Endodermal cell (in vitro differentiated cells): ENCODE data around the gene ADAMTS15. TPM values are rescaled to one million over a fixed set of nuclear protein-coding genes. Genes with fewer than 3 reads are reported as not detected.

Source experiments
- DNase-seq: peaks from one replicate; pipeline ENCODE4 v3.0.0-alpha.2; 2017
- H3K27ac ChIP-seq: 2 replicates; pipeline ENCODE4 v1.5.1; 2013; ENCODE audit warnings: mild to moderate bottlenecking, low read depth, low read length, moderate library complexity
- H3K27me3 ChIP-seq: 2 replicates; pipeline ENCODE4 v1.6.1; 2013; ENCODE audit warnings: mild to moderate bottlenecking, low read length, moderate library complexity; ENCODE audit not compliant: insufficient read depth, control insufficient read depth, poor library complexity, severe bottlenecking
- H3K36me3 ChIP-seq: 2 replicates; pipeline ENCODE4 v1.7.0; 2013; ENCODE audit warnings: mild to moderate bottlenecking, low read length, moderate library complexity; ENCODE audit not compliant: control insufficient read depth, insufficient read depth
- H3K4me1 ChIP-seq: one replicate; pipeline ENCODE4 v1.7.0; 2013; ENCODE audit warnings: low read length; ENCODE audit not compliant: control insufficient read depth, insufficient read depth
- H3K4me3 ChIP-seq: 2 replicates; pipeline ENCODE4 v1.5.1; 2013; ENCODE audit warnings: mild to moderate bottlenecking, low read length, moderate library complexity
- H3K9ac ChIP-seq: 2 replicates; pipeline ENCODE4 v1.6.1; 2013; ENCODE audit warnings: mild to moderate bottlenecking, low read length, moderate library complexity; ENCODE audit not compliant: poor library complexity, severe bottlenecking; ENCODE audit errors: extremely low read depth
- H3K9me3 ChIP-seq: 2 replicates; pipeline ENCODE4 v1.6.1; 2013; ENCODE audit warnings: mild to moderate bottlenecking, low read length, moderate library complexity; ENCODE audit not compliant: control insufficient read depth
- H3K27ac Mint-ChIP-seq: 2 replicates; pipeline ENCODE4 v1.8.0; 2020; ENCODE audit warnings: mixed read lengths
- H3K27me3 Mint-ChIP-seq: 2 replicates; pipeline ENCODE4 v1.8.0; 2021; ENCODE audit warnings: mild to moderate bottlenecking, mixed read lengths; ENCODE audit not compliant: insufficient read depth
- H3K36me3 Mint-ChIP-seq: 2 replicates; pipeline ENCODE4 v1.8.0; 2020; ENCODE audit warnings: low read depth, mixed read lengths
- H3K4me1 Mint-ChIP-seq: 2 replicates; pipeline ENCODE4 v1.8.0; 2020; ENCODE audit warnings: mixed read lengths
- H3K4me3 Mint-ChIP-seq: 2 replicates; pipeline ENCODE4 v1.8.0; 2020; ENCODE audit warnings: mild to moderate bottlenecking, moderate library complexity, mixed read lengths
- H3K9me3 Mint-ChIP-seq: 2 replicates; pipeline ENCODE4 v1.8.0; 2020; ENCODE audit warnings: mild to moderate bottlenecking, mixed read lengths
- WGBS, 2 experiments: methylation state at CpG; one replicate each; pipeline versions ENCODE4 v1.1.5 to v1.1.7; 2013; ENCODE audit warnings: missing lambda C conversion rate in 2 of 2, mixed read lengths in 1 of 2; ENCODE audit not compliant: insufficient coverage in 1 of 2, insufficient read length in 1 of 2; 5-methylcytosine and 5-hydroxymethylcytosine counted together
- total RNA-seq, 2 donors: library from RNA; stranded (reverse); fragmentation: NEBNext Ultra II Directional in 1 of 2; extraction: Animal tissue kit (Norgen Biotek cat#: 25700) in 1 of 2; gene quantifications; 2 replicates in 1 of 2; 3 replicates in 1 of 2; pipeline ENCODE4 v1.2.1, GENCODE V29; 2021
- TF ChIP-seq, protein P1 (sequence below): fragments of 200-600 bp; sonication (generic); conservative IDR thresholded peaks from 2 replicates; pipeline ENCODE4 v1.5.0; 2021; ENCODE audit warnings: antibody characterized with exemption, mild to moderate bottlenecking

Gene ADAMTS15
- total RNA-seq, 2 donors from 2014 or later, result 0.27 to 1.0 TPM

DNA sequence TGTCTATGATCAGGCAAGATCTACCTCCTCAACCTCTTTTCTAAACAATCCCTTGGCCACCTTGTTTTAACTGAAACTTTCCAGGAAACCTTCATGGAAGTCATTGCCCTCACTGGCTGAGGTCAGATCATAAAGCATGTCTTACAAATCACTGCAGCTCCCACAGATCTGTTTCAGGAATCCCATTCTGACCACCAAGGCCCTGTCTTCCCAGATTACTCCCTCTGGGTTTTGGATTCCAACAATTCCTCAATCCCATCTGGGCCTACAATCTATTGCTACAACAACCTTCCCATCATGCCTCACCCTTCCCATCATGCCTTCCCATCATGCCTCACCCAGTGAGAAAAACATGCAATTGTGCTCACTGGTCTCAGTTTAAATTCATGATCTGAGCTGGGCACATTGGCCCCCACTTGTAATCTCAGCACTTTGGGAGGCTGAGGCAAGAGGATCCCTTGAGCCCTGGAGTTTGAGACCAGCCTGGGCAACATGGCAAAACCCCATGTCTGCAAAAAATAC is 15.9 kb downstream of the ADAMTS15 start:
- H3K4me3 Mint-ChIP-seq, result no peak overlapping the region
- TF ChIP-seq, protein P1, sequence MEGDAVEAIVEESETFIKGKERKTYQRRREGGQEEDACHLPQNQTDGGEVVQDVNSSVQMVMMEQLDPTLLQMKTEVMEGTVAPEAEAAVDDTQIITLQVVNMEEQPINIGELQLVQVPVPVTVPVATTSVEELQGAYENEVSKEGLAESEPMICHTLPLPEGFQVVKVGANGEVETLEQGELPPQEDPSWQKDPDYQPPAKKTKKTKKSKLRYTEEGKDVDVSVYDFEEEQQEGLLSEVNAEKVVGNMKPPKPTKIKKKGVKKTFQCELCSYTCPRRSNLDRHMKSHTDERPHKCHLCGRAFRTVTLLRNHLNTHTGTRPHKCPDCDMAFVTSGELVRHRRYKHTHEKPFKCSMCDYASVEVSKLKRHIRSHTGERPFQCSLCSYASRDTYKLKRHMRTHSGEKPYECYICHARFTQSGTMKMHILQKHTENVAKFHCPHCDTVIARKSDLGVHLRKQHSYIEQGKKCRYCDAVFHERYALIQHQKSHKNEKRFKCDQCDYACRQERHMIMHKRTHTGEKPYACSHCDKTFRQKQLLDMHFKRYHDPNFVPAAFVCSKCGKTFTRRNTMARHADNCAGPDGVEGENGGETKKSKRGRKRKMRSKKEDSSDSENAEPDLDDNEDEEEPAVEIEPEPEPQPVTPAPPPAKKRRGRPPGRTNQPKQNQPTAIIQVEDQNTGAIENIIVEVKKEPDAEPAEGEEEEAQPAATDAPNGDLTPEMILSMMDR, result no peak
- no peaks in the 10 kb centered on the region for H3K4me1 Mint-ChIP-seq
- H3K27ac Mint-ChIP-seq, result no peak overlapping the region
- Histone ChIP-seq H3K9ac (no peak overlapping the region), H3K4me1 (no peaks in the 10 kb centered on the region), H3K9me3 (no peaks in the 10 kb centered on the region), H3K27me3 (no peaks in the 10 kb centered on the region), H3K27ac (no peak overlapping the region), H3K36me3 (no peaks in the 10 kb centered on the region), H3K4me3 (no peak overlapping the region)
- H3K9me3 Mint-ChIP-seq, result no peaks in the 10 kb centered on the region
- H3K36me3 Mint-ChIP-seq, result peaks cover 2% of the 10 kb centered on the region
- no peak for DNase-seq
- no peaks in the 10 kb centered on the region for H3K27me3 Mint-ChIP-seq

GRCh38 chr11:130465263-130465662 is 16.8 kb downstream of the ADAMTS15 start:
- no peak for DNase-seq
- Histone ChIP-seq H3K27me3 (no peaks in the 10 kb centered on the region), H3K27ac (no peak overlapping the region), H3K4me1 (no peaks in the 10 kb centered on the region), H3K9me3 (no peaks in the 10 kb centered on the region), H3K4me3 (no peak overlapping the region), H3K36me3 (no peaks in the 10 kb centered on the region), H3K9ac (no peak overlapping the region)
- Mint-ChIP-seq H3K4me1 (no peaks in the 10 kb centered on the region), H3K9me3 (no peaks in the 10 kb centered on the region), H3K27ac (no peak overlapping the region), H3K36me3 (peaks cover 2% of the 10 kb centered on the region), H3K27me3 (no peaks in the 10 kb centered on the region), H3K4me3 (no peak overlapping the region)
- WGBS, 2 experiments, result 83 to 96% methylated on average over 4 to 5 of the region's 5 CpGs
- TF ChIP-seq, protein P1, result no peak

GRCh38 chr11:130467116-130467900 is 18.9 kb downstream of the ADAMTS15 start:
- H3K9ac ChIP-seq, result no peak overlapping the region
- no peaks in the 10 kb centered on the region for H3K4me1 Mint-ChIP-seq
- no peaks in the 10 kb centered on the region for H3K27me3 Mint-ChIP-seq
- H3K4me3 ChIP-seq, result no peak overlapping the region
- peaks cover 2% of the 10 kb centered on the region for H3K36me3 Mint-ChIP-seq
- H3K9me3 ChIP-seq, result no peaks in the 10 kb centered on the region
- no peak overlapping the region for H3K27ac ChIP-seq
- H3K4me3 Mint-ChIP-seq, result no peak overlapping the region
- TF ChIP-seq, protein P1, result no peak
- no peaks in the 10 kb centered on the region for H3K4me1 ChIP-seq
- no peak overlapping the region for H3K27ac Mint-ChIP-seq
- no peak for DNase-seq
- no peaks in the 10 kb centered on the region for H3K9me3 Mint-ChIP-seq
- no peaks in the 10 kb centered on the region for H3K36me3 ChIP-seq
- 94 to 95% methylated on average over 8 to 10 of the region's 10 CpGs for WGBS, 2 experiments
- H3K27me3 ChIP-seq, result no peaks in the 10 kb centered on the region
